Breast epithelium (tissue), 4 donors: ENCODE data around the gene PHACTR1. TPM values are rescaled to one million over a fixed set of nuclear protein-coding genes. Genes with fewer than 3 reads are reported as not detected.

Source experiments
- DNase-seq, 2 donors: peaks; one replicate each; pipeline ENCODE4 v3.0.0-alpha.2; 2019; ENCODE audit warnings: low spot score in 2 of 2
- H3K27ac ChIP-seq, 2 donors: fragments of 200-600 bp; sonication (generic) in 1 of 2; one replicate each; pipeline ENCODE4 v1.5.1; 2016 to 2019; ENCODE audit warnings: mild to moderate bottlenecking in 1 of 2
- H3K27me3 ChIP-seq, 2 donors: fragments of 200-600 bp; sonication (generic) in 1 of 2; one replicate each; pipeline versions ENCODE4 v1.5.1 to v1.6.0; 2017 to 2019; ENCODE audit warnings: control low read depth in 1 of 2, mild to moderate bottlenecking in 1 of 2
- H3K36me3 ChIP-seq: fragments of 200-600 bp; one replicate; pipeline ENCODE4 v1.5.1; 2019
- H3K4me1 ChIP-seq, 2 donors: fragments of 200-600 bp; sonication (generic); one replicate each; pipeline ENCODE4 v1.5.1; 2016 to 2019; ENCODE audit warnings: control low read depth in 1 of 2
- H3K4me3 ChIP-seq, 3 donors: fragments of 200-600 bp; sonication (generic); 1 replicate in 2 of 3; 2 replicates in 1 of 3; pipeline ENCODE4 v1.5.1; 2016 to 2019; ENCODE audit warnings: mild to moderate bottlenecking in 3 of 3, moderate library complexity in 2 of 3
- H3K9me3 ChIP-seq, 2 donors: fragments of 200-600 bp; sonication (generic) in 1 of 2; one replicate each; pipeline ENCODE4 v1.5.1; 2016 to 2019; ENCODE audit warnings: control low read depth in 1 of 2
- CTCF ChIP-seq, 3 donors: fragments of 450-650 bp; IDR thresholded peaks; one replicate each; pipeline ENCODE4 v1.5.1; 2016 to 2017; ENCODE audit warnings: antibody characterized with exemption in 3 of 3, mild to moderate bottlenecking in 3 of 3, moderate library complexity in 3 of 3
- POLR2A ChIP-seq: fragments of 450-650 bp; IDR thresholded peaks from one replicate; pipeline ENCODE4 v1.6.1; 2016; ENCODE audit warnings: antibody characterized with exemption, mild to moderate bottlenecking, moderate library complexity
- POLR2AphosphoS5 ChIP-seq, 3 donors: sonication (generic); formaldehyde crosslinking; IDR thresholded peaks; one replicate each; pipeline ENCODE4 v1.6.1; 2017; ENCODE audit warnings: antibody characterized with exemption in 3 of 3
- intact Hi-C: fragments of 100-400 bp; cut with DNase I; formaldehyde crosslinking; loops from one replicate; pipeline ENCODE4 v1.15.1; 2023; ENCODE audit warnings: low total_unique reads
- total RNA-seq, 3 donors: library from RNA; depleted of rRNA; stranded (reverse); fragments of >200 nt; gene quantifications; one replicate each; pipeline ENCODE4 v1.1.0, GENCODE V29; 2016

Gene PHACTR1
- 1 to 10 TPM; 4.1 to 5.6 (median 4.6) TPM for total RNA-seq

GRCh38 chr6:12716298-12716916 is at the start of gene PHACTR1:
Gene PHACTR1 (plus strand): TSS chr6:12716767.
- DNase-seq, result no peak
- H3K9me3 ChIP-seq, result no peaks in the 10 kb centered on the region
- no peak within 1 kb of the TSS for H3K4me3 ChIP-seq
- H3K36me3 ChIP-seq, result no peaks in the 10 kb centered on the region
- no peaks in the 10 kb centered on the region for H3K4me1 ChIP-seq
- no peak within 1 kb of the TSS for H3K27ac ChIP-seq
- intact Hi-C loops, result no loop called here
- no peak for TF ChIP-seq CTCF (IDR thresholded peaks at IDR 0.05)
- TF ChIP-seq POLR2AphosphoS5 (IDR thresholded peaks at IDR 0.05), result no peak
- TF ChIP-seq POLR2A, result no peak
- peaks cover 0 to 36% of the 10 kb centered on the region in 2 donors for H3K27me3 ChIP-seq

- intact Hi-C loops, result no loop called here
- Histone ChIP-seq H3K4me3 (no peak overlapping the region), H3K9me3 (no peaks in the 10 kb centered on the region), H3K27ac (no peak overlapping the region), H3K27me3 (no peaks in the 10 kb centered on the region), H3K4me1 (no peaks in the 10 kb centered on the region), H3K36me3 (no peaks in the 10 kb centered on the region)
- no peak for DNase-seq
- no peak for TF ChIP-seq CTCF (IDR thresholded peaks at IDR 0.05)
- no peak for TF ChIP-seq POLR2A
- TF ChIP-seq POLR2AphosphoS5 (IDR thresholded peaks at IDR 0.05), result no peak
These were observed 49.7 kb upstream of the PHACTR1 start for GRCh38 chr6:12666886-12667285.

- H3K9me3 ChIP-seq, result no peaks in the 10 kb centered on the region
- no peaks in the 10 kb centered on the region for H3K27me3 ChIP-seq
- no peak for DNase-seq
- H3K27ac ChIP-seq, result no peak overlapping the region
- H3K36me3 ChIP-seq, result no peaks in the 10 kb centered on the region
- H3K4me1 ChIP-seq, result no peaks in the 10 kb centered on the region
- TF ChIP-seq POLR2A, result no peak
- no peak for TF ChIP-seq POLR2AphosphoS5 (IDR thresholded peaks at IDR 0.05)
- no peak for TF ChIP-seq CTCF (IDR thresholded peaks at IDR 0.05)
- H3K4me3 ChIP-seq, result no peak overlapping the region
- intact Hi-C loops, result no loop called here
These were observed 40.6 kb upstream of the PHACTR1 start for GRCh38 chr6:12675931-12676330.

GRCh38 chr6:12679341-12679740 is 37.2 kb upstream of the PHACTR1 start:
- no peak for DNase-seq
- intact Hi-C loops, result no loop called here
- Histone ChIP-seq H3K27ac (no peak overlapping the region), H3K4me1 (no peaks in the 10 kb centered on the region), H3K36me3 (no peaks in the 10 kb centered on the region), H3K4me3 (no peak overlapping the region), H3K27me3 (no peaks in the 10 kb centered on the region), H3K9me3 (no peaks in the 10 kb centered on the region)
- TF ChIP-seq CTCF (IDR thresholded peaks at IDR 0.05) (no peak), POLR2A (no peak), POLR2AphosphoS5 (IDR thresholded peaks at IDR 0.05) (no peak)

GRCh38 chr6:12693122-12693521 is 23.4 kb upstream of the PHACTR1 start:
- DNase-seq, result no peak
- TF ChIP-seq POLR2AphosphoS5 (IDR thresholded peaks at IDR 0.05), result no peak
- no peak for TF ChIP-seq POLR2A
- no peak for TF ChIP-seq CTCF (IDR thresholded peaks at IDR 0.05)
- H3K36me3 ChIP-seq, result no peaks in the 10 kb centered on the region
- H3K4me3 ChIP-seq, result no peak overlapping the region
- H3K27me3 ChIP-seq, result no peaks in the 10 kb centered on the region
- no peaks in the 10 kb centered on the region for H3K9me3 ChIP-seq
- H3K27ac ChIP-seq, result no peak overlapping the region
- intact Hi-C loops, result no loop called here
- H3K4me1 ChIP-seq, result no peaks in the 10 kb centered on the region
